ENCODE data around the gene ADAP1.

GRCh38 chr7:889391-889790 is 65.1 kb downstream of the ADAP1 start:
- TF ChIP-seq, protein P1, sequence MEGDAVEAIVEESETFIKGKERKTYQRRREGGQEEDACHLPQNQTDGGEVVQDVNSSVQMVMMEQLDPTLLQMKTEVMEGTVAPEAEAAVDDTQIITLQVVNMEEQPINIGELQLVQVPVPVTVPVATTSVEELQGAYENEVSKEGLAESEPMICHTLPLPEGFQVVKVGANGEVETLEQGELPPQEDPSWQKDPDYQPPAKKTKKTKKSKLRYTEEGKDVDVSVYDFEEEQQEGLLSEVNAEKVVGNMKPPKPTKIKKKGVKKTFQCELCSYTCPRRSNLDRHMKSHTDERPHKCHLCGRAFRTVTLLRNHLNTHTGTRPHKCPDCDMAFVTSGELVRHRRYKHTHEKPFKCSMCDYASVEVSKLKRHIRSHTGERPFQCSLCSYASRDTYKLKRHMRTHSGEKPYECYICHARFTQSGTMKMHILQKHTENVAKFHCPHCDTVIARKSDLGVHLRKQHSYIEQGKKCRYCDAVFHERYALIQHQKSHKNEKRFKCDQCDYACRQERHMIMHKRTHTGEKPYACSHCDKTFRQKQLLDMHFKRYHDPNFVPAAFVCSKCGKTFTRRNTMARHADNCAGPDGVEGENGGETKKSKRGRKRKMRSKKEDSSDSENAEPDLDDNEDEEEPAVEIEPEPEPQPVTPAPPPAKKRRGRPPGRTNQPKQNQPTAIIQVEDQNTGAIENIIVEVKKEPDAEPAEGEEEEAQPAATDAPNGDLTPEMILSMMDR (conservative IDR thresholded peaks at IDR 0.05; ENCODE audit: low read depth, low read length), result no peak
- TF ChIP-seq EZH2phosphoT487 (IDR thresholded peaks at IDR 0.05; ENCODE audit: borderline replicate concordance, low read length), result no peak

Measured in PC-3 (cell line).